Left renal cortex interstitium (tissue), 4 donors: ENCODE measurements around the gene NT5E. TPM values are rescaled to one million over a fixed set of nuclear protein-coding genes. Genes with fewer than 3 reads are reported as not detected.
"Not testable (repeated sequence)": the region's sequence is repeated elsewhere in the genome, so short reads cannot be mapped to it uniquely, and the experiment has no call there.

Experiments
- DNase-seq, 4 donors: peaks; one replicate each; pipeline ENCODE4 v3.0.0-alpha.2; 2013; ENCODE audit warnings: low read depth in 4 of 4, low spot score in 2 of 4, missing footprints in 1 of 4
- polyA plus RNA-seq, 4 donors: library from polyadenylated mRNA; unstranded; fragments of 120-200 nt; gene quantifications; one replicate each; pipeline ENCODE4 v1.2.1, GENCODE V29; 2013; ENCODE audit not compliant: insufficient read length in 4 of 4

The NT5E gene
- 1 to 10 TPM; 3.2 to 5.0 (median 3.6) TPM for polyA plus RNA-seq

DNA sequence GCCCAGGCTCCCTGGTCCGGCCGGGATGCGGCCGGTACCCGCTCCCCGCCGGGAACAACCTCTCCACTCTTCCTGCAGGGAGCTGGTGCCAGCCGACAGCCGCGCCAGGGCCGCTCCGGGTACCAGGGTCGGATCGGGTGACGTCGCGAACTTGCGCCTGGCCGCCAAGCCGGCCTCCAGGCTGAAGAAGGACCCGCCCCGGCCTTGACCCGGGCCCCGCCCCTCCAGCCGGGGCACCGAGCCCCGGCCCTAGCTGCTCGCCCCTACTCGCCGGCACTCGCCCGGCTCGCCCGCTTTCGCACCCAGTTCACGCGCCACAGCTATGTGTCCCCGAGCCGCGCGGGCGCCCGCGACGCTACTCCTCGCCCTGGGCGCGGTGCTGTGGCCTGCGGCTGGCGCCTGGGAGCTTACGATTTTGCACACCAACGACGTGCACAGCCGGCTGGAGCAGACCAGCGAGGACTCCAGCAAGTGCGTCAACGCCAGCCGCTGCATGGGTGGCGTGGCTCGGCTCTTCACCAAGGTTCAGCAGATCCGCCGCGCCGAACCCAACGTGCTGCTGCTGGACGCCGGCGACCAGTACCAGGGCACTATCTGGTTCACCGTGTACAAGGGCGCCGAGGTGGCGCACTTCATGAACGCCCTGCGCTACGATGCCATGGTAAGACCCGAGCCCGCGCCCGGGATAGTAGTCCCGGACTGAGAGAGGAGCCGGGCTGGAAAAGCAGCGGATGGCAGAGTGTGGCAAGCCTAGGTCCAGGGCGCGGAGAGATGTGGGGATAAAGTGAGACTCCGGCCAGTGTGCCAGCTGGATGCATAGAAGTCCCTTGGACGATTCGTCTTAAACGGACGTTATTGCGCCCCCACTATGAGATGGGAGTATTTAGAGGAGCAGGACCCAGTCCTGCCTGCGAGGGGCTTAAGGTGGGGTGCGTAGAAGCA lies at the start of gene NT5E:
TSS of gene NT5E (plus strand) at position 266 of the 942 bp plus-strand sequence. CDS start at position 323, 57 bp downstream.
- DNase-seq, result peak in 2 of 4 donors; percentile 2 to 9

DNA sequence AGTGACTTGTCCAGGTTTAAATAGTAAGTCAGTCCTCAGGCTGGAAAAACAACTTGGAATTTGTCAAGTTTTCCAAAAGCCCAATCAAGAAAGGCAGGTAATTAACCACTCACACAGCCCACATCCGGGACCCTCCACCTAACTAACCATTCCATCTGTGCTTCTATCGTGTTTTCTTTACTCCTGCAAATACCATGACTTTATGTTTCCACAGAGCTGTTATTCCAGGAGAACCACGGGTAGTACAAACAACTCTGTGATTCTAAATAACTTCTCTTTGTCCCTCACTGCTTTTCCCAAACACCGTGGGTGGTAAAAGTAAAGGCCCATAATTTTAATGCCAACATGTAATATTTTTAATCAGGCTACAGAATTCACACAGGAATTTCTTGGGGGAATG lies 49.6 kb upstream of the NT5E start:
- DNase-seq, result no peak

GRCh38 chr6:85401186-85402021 lies 48.5 kb upstream of the NT5E start:
- no peak for DNase-seq

DNA sequence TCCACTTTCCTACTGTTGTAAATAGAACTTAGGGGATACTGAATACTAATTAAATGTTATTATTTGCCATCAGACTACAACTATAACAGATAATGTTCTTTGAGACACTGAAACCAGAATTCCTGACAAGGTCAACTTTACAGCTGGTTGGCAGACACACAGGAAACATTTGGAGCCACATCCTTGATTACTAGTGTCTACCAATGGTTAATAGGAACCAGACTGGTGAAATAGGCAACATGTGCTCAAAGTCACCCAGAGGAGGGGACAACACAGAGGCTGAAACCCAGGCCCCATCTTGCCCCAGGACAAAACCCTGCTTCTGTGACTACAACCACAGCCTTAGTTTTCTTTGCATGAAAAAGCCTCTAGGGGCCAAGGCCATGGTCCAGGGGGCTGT lies 47.8 kb upstream of the NT5E start:
- no peak for DNase-seq

DNA sequence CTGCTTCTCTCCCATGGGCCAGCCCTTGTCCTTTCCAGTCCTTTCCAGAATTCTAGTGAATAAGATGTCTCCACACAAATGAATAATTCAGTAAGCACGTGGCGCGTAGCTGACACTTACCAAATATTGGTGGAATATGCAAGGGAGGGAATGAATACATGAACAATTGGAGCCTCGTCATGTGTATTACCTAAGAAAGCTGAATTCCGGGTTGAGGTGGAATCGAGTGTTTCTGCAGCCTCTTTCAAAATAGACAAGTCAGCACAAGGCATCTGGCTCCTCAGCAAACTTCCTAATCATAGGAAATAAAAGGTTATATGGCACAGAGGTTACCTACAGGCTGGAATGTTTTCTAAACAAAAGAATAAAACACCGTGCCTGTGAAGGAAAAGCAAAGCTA lies 47.0 kb upstream of the NT5E start:
- no peak for DNase-seq

GRCh38 chr6:85403331-85404015 lies 46.4 kb upstream of the NT5E start:
- no peak for DNase-seq

DNA sequence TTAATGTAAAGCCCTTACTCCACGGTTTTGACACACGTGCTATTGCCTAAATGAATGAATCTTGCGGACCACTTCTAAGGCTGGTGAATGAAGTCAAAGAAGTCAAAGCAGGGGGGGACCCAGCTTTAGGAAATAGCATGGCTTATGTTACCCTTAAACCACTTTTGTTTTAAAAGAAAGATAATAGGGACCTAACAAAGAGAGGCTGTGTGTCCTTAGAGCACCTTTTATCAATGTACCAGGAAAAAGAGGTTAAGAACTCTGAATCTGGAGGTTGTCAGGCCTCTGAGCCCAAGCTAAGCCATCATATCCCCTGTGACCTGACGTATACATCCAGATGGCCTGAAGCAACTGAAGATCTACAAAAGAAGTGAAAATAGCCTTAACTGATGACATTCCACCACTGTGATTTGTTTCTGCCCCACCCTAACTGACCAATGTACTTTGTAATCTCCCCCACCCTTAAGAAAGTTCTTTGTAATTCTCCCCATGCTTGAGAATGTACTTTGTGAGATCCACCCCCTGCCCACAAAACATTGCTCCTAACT lies 45.8 kb upstream of the NT5E start:
- not testable (repeated sequence) for DNase-seq

- no peak for DNase-seq
These were observed 45.2 kb upstream of the NT5E start for GRCh38 chr6:85404564-85405174.

GRCh38 chr6:85405175-85405852 lies 44.6 kb upstream of the NT5E start:
- no peak for DNase-seq

DNA sequence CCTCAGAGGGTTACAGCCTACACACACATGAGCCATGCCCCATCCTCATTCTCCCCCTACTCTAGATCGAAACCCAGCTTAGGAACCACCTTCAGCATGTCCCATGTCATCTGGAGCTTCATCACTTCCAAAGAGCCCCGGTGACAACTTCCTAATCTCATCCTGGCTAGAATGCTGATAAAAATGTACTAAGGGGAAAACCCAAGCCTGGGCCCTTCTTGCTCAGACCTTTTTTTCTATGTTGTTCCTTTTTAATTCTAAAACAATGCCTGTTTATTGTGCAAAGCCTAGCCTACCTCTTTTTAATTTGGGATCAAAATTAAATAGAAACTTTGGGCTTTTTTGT lies 44.1 kb upstream of the NT5E start:
- DNase-seq, result no peak

DNA sequence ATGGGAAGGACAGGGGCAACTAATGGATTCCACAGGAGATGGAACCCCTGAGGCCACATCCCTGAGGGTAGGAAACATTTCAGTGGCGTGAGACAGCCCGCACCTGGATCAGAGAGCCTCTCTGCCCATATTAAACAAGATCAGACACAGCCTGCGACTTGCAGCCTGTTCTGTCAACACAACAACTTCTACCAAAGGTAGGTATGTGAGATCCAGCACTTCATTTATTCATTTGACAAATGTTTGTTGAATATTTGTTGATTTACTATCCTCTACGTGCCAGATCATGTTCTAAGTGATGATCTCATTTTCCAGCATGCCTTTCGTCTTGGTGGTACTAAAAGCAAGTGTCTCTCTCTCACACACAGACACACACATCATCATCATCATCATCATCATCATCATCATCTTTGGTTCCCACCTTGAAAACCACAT lies 43.2 kb upstream of the NT5E start:
- DNase-seq, result no peak

DNA sequence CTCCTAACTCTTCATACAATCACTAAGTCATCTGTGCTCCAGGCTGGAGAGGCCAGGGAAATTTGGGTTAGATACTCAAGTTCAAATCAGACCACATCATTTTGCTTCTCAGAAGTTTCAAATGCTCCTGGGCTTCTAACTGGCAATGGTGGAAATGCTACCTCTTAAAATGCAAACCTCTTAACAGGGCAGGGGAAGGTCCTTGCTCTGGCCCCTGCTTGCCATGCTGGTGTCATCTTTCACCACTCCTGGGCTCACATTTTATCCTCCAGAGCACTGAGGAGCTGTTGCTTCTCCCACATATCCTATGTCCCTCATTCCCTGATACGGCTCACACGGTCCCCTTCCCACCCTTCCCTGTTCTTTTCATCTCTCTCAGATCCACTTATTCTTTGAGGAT lies 41.8 kb upstream of the NT5E start:
- DNase-seq, result no peak

DNA sequence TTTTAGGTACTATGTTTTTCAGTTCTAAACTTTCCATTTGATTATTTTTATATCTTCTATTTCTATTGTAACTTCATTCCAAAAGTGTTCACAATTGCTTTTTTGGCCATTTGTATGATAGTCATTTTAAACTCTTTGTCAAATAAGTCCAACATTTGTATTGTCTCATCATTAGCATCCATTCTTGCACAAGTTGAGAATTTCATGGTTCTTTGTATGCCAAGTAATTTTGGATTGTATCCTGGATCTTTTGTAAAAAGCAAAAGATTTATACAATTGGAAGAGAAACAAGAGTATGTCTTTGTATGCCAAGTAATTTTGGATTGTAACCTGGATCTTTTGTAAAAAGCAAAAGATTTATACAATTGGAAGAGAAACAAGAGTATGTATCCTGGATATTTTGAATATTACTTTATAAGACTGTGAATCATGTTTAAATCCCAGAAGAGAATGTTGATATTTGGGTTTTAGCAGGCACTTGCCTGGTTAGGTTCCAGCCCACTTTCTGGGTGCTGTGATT lies 36.9 kb upstream of the NT5E start:
- DNase-seq, result no peak

GRCh38 chr6:85416049-85416448 lies 33.8 kb upstream of the NT5E start:
- DNase-seq, result no peak

DNA sequence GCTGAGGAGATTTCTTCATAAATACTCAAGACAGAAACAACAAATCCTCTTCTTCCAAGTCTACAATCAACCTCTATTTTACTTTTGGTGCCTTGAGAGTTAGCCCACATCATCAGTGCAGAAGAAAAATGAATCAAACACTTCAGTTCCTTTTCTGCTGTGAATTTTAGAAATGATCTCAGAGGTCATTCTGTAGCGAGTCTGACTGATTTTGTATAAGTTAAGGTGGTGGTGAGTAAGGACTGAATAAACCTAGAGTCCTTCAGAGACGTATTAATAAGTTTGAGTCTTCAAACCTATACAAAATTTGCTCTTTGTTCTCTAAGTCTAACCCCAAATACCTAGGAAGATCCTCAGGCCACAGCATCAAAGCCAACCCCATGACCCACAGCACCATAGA lies 33.1 kb upstream of the NT5E start:
- DNase-seq, result no peak

GRCh38 chr6:85417336-85417735 lies 32.5 kb upstream of the NT5E start:
- DNase-seq, result no peak

GRCh38 chr6:85418059-85418458 lies 31.8 kb upstream of the NT5E start:
- no peak for DNase-seq

GRCh38 chr6:85419046-85419759 lies 30.7 kb upstream of the NT5E start:
- no peak for DNase-seq

DNA sequence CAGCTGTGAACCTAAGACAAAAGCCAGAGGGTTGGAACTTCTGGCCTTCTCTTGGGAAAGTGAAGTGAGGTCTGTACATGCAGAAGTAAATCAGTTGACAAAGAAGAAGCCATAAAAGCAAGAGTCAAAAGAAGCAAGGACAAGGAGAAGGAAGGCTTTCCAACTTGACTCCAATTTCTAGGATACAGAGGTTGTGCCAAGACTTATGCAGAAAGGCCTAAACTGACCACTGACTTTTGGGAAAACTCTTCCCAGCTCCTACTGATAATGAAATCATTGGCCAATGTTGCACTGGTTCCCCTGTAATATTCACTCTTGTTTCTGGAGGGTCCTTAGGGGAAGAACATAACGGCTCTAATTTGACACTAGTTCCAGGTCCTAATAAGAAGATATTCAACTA lies 29.3 kb upstream of the NT5E start:
- no peak for DNase-seq
